Lung (tissue), 12 donors: ENCODE data around the gene CXorf38. TPM values are rescaled to one million over a fixed set of nuclear protein-coding genes. Genes with fewer than 3 reads are reported as not detected.
A peak's percentile ranks its signal among the peaks of the same experiment; 100 is the strongest.

Experiments used
- ATAC-seq: fragments of 200-7000 bp; cut with Tn5 transposase; one replicate; pipeline ENCODE4 v1.9.1; 2020; ENCODE audit warnings: moderate number of reproducible peaks; ENCODE audit not compliant: insufficient read depth, low FRiP score
- DNase-seq, 3 donors: peaks; one replicate each; pipeline ENCODE4 v3.0.0-alpha.2; 2013 to 2017
- H3K27ac ChIP-seq, 2 donors: one replicate each; pipeline ENCODE4 v1.5.1; 2013; ENCODE audit warnings: mild to moderate bottlenecking in 2 of 2, moderate library complexity in 2 of 2, control low read depth in 1 of 2, inconsistent platforms in 1 of 2, low read depth in 1 of 2, low read length in 1 of 2
- H3K27me3 ChIP-seq, 3 donors: one replicate each; pipeline ENCODE4 v1.5.1; 2013; ENCODE audit warnings: low read length in 2 of 3; ENCODE audit not compliant: control insufficient read depth in 3 of 3, insufficient read depth in 3 of 3
- H3K36me3 ChIP-seq, 4 donors: one replicate each; pipeline ENCODE4 v1.5.1; 2013; ENCODE audit warnings: low read length in 4 of 4, mild to moderate bottlenecking in 1 of 4, moderate library complexity in 1 of 4; ENCODE audit not compliant: control insufficient read depth in 4 of 4, insufficient read depth in 4 of 4
- H3K4me1 ChIP-seq, 5 donors: one replicate each; pipeline ENCODE4 v1.5.1; 2013; ENCODE audit warnings: low read length in 5 of 5, mild to moderate bottlenecking in 2 of 5, moderate library complexity in 1 of 5; ENCODE audit not compliant: control insufficient read depth in 5 of 5, insufficient read depth in 5 of 5
- H3K4me3 ChIP-seq: one replicate; pipeline ENCODE4 v1.5.1; 2013; ENCODE audit warnings: mild to moderate bottlenecking, control low read depth, moderate library complexity
- H3K9ac ChIP-seq, 2 donors: one replicate each; pipeline ENCODE4 v1.5.1; 2013; ENCODE audit warnings: low read length in 2 of 2, control low read depth in 1 of 2; ENCODE audit not compliant: insufficient read depth in 1 of 2
- H3K9me3 ChIP-seq, 4 donors: one replicate each; pipeline ENCODE4 v1.5.1; 2013; ENCODE audit warnings: low read length in 3 of 4, mild to moderate bottlenecking in 1 of 4, moderate library complexity in 1 of 4; ENCODE audit not compliant: control insufficient read depth in 4 of 4, insufficient read depth in 3 of 4
- CTCF ChIP-seq: IDR thresholded peaks from 2 replicates; pipeline ENCODE4 v1.5.1; 2012; ENCODE audit warnings: mild to moderate bottlenecking; ENCODE audit errors: control extremely low read depth, extremely low read depth
- WGBS, 2 donors: extraction: QIAGEN DNeasy Blood & Tissue Kit; methylation state at CpG; one replicate each; pipeline ENCODE4 v1.1.7; 2013; 5-methylcytosine and 5-hydroxymethylcytosine counted together
- polyA plus RNA-seq, 2 donors: library from polyadenylated mRNA; stranded (reverse); fragments of 200-250 nt; gene quantifications; one replicate each; pipeline ENCODE4 v1.2.1, GENCODE V29; 2013
- total RNA-seq, 2 donors: library from RNA; depleted of rRNA in 1 of 2; stranded (reverse); fragments of >200 nt in 1 of 2; gene quantifications; one replicate each; pipeline ENCODE4 v1.2.1, GENCODE V29; 2014 to 2021
- donor health status: control.
- donor health status: control.
- donor health status: Bipolar disorder and iron deficiency.
- donor health status: healthy.
- donor health status: DM: yes; HTN: yes; CAD: no.

CXorf38 gene
- total and polyA plus RNA-seq, 4 donors = 8.2 to 17.8 (median 16.1) TPM

GRCh38 chrX:40653535-40653934, 6.2 kb upstream of the CXorf38 start:
- Histone ChIP-seq H3K27ac (no peak overlapping the region), H3K9me3 (no peaks in the 10 kb centered on the region), H3K4me1 (no peaks in the 10 kb centered on the region), H3K36me3 (peaks cover 4 to 14% (median 6%) of the 10 kb centered on the region in 4 donors), H3K4me3 (no peak overlapping the region), H3K27me3 (peaks cover 0 to 44% (median 23%) of the 10 kb centered on the region in 3 donors), H3K9ac (no peak overlapping the region)
- no peak for TF ChIP-seq CTCF
- 71 to 79% methylated on average over 2 of the region's 2 CpGs for WGBS, 2 donors
- no peak for ATAC-seq
- DNase-seq = no peak

GRCh38 chrX:40652664-40653063, 5.3 kb upstream of the CXorf38 start:
- DNase-seq (no peak), ATAC-seq (no peak)
- 42 to 85% methylated on average over 1 of the region's 1 CpG for WGBS, 2 donors
- no peak overlapping the region for H3K9ac ChIP-seq
- H3K27ac ChIP-seq = no peak overlapping the region
- peaks cover 0 to 46% (median 25%) of the 10 kb centered on the region in 3 donors for H3K27me3 ChIP-seq
- no peaks in the 10 kb centered on the region for H3K4me1 ChIP-seq
- no peak for TF ChIP-seq CTCF
- peaks cover 2 to 14% (median 6%) of the 10 kb centered on the region in 4 donors for H3K36me3 ChIP-seq
- H3K4me3 ChIP-seq = no peak overlapping the region
- H3K9me3 ChIP-seq = no peaks in the 10 kb centered on the region

DNA sequence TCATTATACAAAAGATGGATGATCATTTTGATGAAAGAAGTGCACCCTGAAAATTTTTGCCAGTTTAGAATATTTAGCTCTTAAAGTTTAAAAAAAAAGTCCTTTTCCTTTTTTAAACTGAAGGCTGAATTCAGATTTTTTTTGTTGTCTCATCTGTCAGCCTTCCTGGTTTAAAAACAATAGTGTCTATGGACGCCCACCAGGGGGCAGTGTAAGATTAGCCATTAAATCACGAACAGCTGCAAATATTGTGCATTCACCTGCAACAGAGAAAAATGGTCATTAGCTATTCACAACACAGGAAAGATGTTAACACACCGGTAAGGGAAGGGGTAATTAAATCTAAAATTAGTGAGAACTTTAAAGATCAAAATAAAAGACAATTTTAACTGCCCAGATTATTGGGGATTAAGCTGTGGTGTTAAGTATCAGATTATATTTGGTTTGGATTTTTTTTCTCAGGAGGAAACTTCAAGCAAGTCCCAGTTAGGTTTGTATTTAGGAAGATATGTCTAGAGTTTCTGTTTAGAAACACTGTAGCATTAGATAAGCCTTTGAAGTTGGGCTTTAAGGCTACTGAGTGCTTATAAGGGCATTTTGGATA, 4.4 kb upstream of the CXorf38 start:
- WGBS, 2 donors = 1% methylated on average over 3 of the region's 3 CpGs
- no peaks in the 10 kb centered on the region for H3K9me3 ChIP-seq
- peak; percentile 80 for TF ChIP-seq CTCF
- H3K4me1 ChIP-seq = no peaks in the 10 kb centered on the region
- no peak overlapping the region for H3K4me3 ChIP-seq
- H3K9ac ChIP-seq = no peak overlapping the region
- H3K27me3 ChIP-seq = peaks cover 0 to 48% (median 20%) of the 10 kb centered on the region in 3 donors
- peaks cover 0 to 11% (median 4%) of the 10 kb centered on the region in 4 donors for H3K36me3 ChIP-seq
- DNase-seq (peak; percentile 70 to 78 (median 71)), ATAC-seq (no peak)
- H3K27ac ChIP-seq = no peak overlapping the region
